Uterus (tissue), 4 donors: ENCODE measurements around the gene NSDHL. TPM values are rescaled to one million over a fixed set of nuclear protein-coding genes. Genes with fewer than 3 reads are reported as not detected.

ENCODE experiments used
- DNase-seq, 2 donors: peaks; one replicate each; pipeline ENCODE4 v3.0.0-alpha.2; 2019 to 2020
- H3K27ac ChIP-seq, 2 donors: fragments of 200-600 bp; sonication (generic); 1 replicate in 1 of 2; 2 replicates in 1 of 2; pipeline ENCODE4 v1.5.1; 2016 to 2018
- H3K27me3 ChIP-seq, 2 donors: fragments of 200-600 bp; sonication (generic); one replicate each; pipeline ENCODE4 v1.5.1; 2018 to 2019; ENCODE audit warnings: control low read depth in 1 of 2
- H3K36me3 ChIP-seq, 2 donors: fragments of 200-600 bp; sonication (generic); one replicate each; pipeline ENCODE4 v1.5.1; 2019; ENCODE audit warnings: control low read depth in 1 of 2
- H3K4me1 ChIP-seq, 2 donors: fragments of 200-600 bp; sonication (generic); one replicate each; pipeline ENCODE4 v1.5.1; 2018 to 2019; ENCODE audit warnings: control low read depth in 1 of 2
- H3K4me3 ChIP-seq, 2 donors: fragments of 200-600 bp; sonication (generic); 1 replicate in 1 of 2; 2 replicates in 1 of 2; pipeline ENCODE4 v1.5.1; 2018 to 2019; ENCODE audit warnings: mild to moderate bottlenecking in 1 of 2
- H3K9me3 ChIP-seq, 2 donors: fragments of 200-600 bp; sonication (generic); one replicate each; pipeline ENCODE4 v1.5.1; 2019; ENCODE audit warnings: control low read depth in 1 of 2
- POLR2A ChIP-seq, 2 donors: fragments of 450-650 bp; IDR thresholded peaks; one replicate each; pipeline ENCODE4 v1.6.1; 2016; ENCODE audit warnings: antibody characterized with exemption in 2 of 2, mild to moderate bottlenecking in 1 of 2, moderate library complexity in 1 of 2
- intact Hi-C: fragments of 100-400 bp; cut with DNase I; formaldehyde crosslinking; loops from one replicate; pipeline ENCODE4 v1.15.1; 2023; ENCODE audit warnings: low total_unique reads
- total RNA-seq, 4 donors: library from RNA; depleted of rRNA in 3 of 4; stranded (reverse); fragments of >200 nt in 3 of 4; gene quantifications; one replicate each; pipeline versions ENCODE4 v1.1.0 to v1.2.4, GENCODE V29; 2014 to 2023
- TF ChIP-seq, protein P1 (sequence below), 4 experiments: fragments of 200-600 bp in 2 of 4; fragments of 450-650 bp in 2 of 4; sonication (generic) in 2 of 4; IDR thresholded peaks; one replicate each; pipeline ENCODE4 v1.5.1; 2016 to 2019; ENCODE audit warnings: antibody characterized with exemption in 4 of 4, mild to moderate bottlenecking in 2 of 4, moderate library complexity in 1 of 4
- donor health status: DM: yes; HTN: yes; CAD: no.

Gene NSDHL
- total RNA-seq, 4 donors from 2014 or later = 1.5 to 12.6 (median 8.6) TPM

DNA sequence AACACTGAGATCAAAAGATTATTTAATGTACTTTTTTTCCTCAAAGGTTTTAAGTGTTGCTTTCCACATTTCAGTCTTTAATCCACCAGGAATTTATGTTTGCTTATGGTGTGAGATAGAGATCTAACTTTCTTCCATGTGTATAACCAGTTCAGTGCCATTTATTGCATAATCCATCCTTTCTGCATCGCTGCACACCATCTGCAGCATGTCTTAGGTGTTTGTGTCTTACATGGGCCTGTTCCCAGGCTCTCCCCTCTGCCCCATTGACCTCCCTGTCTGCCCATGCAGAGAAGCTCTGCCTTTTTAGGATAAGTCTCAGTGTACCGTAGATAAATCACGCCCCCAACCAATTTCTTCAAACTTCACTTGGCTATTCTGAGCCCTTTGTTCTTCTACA lies 30.3 kb downstream of the NSDHL start:
- no peak for DNase-seq
- no peak for TF ChIP-seq POLR2A (IDR thresholded peaks at IDR 0.05)
- TF ChIP-seq, protein P1, sequence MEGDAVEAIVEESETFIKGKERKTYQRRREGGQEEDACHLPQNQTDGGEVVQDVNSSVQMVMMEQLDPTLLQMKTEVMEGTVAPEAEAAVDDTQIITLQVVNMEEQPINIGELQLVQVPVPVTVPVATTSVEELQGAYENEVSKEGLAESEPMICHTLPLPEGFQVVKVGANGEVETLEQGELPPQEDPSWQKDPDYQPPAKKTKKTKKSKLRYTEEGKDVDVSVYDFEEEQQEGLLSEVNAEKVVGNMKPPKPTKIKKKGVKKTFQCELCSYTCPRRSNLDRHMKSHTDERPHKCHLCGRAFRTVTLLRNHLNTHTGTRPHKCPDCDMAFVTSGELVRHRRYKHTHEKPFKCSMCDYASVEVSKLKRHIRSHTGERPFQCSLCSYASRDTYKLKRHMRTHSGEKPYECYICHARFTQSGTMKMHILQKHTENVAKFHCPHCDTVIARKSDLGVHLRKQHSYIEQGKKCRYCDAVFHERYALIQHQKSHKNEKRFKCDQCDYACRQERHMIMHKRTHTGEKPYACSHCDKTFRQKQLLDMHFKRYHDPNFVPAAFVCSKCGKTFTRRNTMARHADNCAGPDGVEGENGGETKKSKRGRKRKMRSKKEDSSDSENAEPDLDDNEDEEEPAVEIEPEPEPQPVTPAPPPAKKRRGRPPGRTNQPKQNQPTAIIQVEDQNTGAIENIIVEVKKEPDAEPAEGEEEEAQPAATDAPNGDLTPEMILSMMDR (IDR thresholded peaks at IDR 0.05) = no peak
- H3K4me3 ChIP-seq = no peak overlapping the region
- no peaks in the 10 kb centered on the region for H3K9me3 ChIP-seq
- intact Hi-C loops = no loop called here
- no peaks in the 10 kb centered on the region for H3K36me3 ChIP-seq
- no peaks in the 10 kb centered on the region for H3K27me3 ChIP-seq
- H3K4me1 ChIP-seq = no peaks in the 10 kb centered on the region
- H3K27ac ChIP-seq = no peak overlapping the region

DNA sequence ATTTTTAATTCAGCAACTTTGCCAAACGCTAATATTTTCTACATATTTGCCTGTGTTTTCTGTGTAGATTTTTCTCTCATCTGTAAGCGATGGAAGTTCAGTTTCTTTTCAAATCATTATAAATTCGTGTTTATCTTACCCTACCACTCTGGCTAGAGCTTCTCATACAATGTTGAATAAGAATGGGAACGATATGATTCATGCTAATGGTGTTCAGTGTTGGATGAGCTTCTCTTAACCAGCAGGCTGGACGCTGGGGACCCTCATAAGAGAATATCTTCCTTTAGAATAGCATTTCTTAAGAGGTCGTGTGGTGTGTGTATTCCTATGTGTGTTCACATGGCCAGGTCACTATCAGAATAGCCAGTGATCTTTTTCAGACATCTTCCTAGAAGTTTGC lies 31.0 kb downstream of the NSDHL start:
- no peak for DNase-seq
- no peaks in the 10 kb centered on the region for H3K36me3 ChIP-seq
- intact Hi-C loops = no loop called here
- no peaks in the 10 kb centered on the region for H3K27me3 ChIP-seq
- TF ChIP-seq, protein P1 (IDR thresholded peaks at IDR 0.05) = no peak
- TF ChIP-seq POLR2A (IDR thresholded peaks at IDR 0.05) = no peak
- no peak overlapping the region for H3K27ac ChIP-seq
- H3K9me3 ChIP-seq = no peaks in the 10 kb centered on the region
- H3K4me1 ChIP-seq = no peaks in the 10 kb centered on the region
- no peak overlapping the region for H3K4me3 ChIP-seq

DNA sequence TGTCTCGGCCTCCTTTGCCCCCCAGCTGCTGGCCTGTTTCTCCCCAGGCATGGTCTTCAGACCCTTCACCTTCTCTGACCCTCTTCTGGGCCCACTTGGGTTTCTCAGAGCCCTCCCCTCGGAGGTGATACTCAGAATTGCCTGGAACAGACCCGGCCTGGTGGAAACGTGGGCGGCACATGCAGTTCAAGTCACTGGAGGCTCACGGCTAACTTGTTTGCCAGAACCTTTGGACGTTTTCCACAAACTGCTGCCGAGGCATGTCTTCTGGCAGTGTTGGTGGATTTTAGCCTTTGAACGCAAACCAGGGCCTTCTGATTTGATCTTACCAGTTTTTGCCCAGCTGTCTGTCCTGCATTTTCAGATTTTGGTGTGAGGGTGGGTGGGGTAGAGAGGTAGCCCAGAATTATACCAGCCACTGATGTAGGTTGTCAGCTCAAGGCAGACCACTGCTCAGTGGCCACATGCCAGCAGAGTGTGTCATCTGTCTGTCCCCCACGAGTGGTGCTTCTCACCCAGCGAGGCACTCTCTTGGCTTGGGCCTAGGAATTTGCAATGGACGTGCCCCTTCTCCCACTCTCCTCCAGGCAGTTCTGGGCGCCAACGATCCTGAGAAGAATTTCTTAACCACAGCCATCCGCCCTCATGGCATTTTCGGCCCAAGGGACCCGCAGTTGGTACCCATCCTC lies 34.5 kb downstream of the NSDHL start:
- peak in 1 of 2 donors; percentile 31 for DNase-seq
- Histone ChIP-seq H3K27me3 (no peaks in the 10 kb centered on the region), H3K9me3 (no peaks in the 10 kb centered on the region), H3K4me3 (no peak overlapping the region), H3K36me3 (no peaks in the 10 kb centered on the region), H3K4me1 (no peaks in the 10 kb centered on the region), H3K27ac (no peak overlapping the region)
- intact Hi-C loops = no loop called here
- no peak for TF ChIP-seq POLR2A (IDR thresholded peaks at IDR 0.05)
- TF ChIP-seq, protein P1 (IDR thresholded peaks at IDR 0.05) = no peak

DNA sequence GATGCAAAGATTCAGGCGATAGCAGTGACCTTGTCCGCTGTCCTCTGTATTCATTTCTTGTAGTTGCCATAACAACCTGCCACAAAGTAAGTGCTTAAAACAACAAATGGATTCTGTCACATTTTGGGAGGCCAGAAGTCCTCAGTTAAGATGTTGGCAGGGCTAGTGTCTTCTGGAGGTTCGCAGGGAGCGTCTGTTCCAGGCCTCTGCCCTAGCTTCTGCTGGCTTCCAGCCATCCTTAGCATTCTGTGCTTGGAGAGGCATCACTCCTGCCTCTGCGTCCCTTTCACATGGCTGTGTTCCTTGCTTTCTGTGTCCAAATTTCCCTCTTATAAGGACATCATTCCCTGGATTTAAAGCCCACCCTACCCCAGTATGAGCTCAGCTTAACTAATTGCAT lies 35.5 kb downstream of the NSDHL start:
- no peak overlapping the region for H3K4me3 ChIP-seq
- DNase-seq = no peak

DNA sequence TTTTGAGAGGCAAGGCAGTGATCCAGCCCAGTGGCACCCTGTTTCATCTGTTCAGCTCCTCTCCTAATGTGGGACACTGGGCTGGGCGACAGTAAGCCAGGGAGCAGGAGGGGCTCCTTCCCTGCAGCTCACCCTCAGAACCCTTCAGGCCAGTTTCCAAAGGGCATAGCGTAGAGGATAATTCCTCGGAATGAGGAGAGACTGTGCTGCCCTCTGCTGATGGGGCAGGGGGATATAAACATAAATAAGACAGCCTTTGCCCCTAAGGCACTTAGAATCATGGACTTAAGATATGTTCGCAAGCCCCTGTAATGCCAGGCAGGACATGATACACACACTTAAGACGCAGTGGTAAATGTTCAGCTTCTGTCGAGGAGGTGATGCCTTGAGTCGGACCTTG lies 39.1 kb downstream of the NSDHL start:
- intact Hi-C loops = no loop called here
- no peak overlapping the region for H3K27ac ChIP-seq
- no peak overlapping the region for H3K4me3 ChIP-seq
- H3K36me3 ChIP-seq = no peaks in the 10 kb centered on the region
- DNase-seq = no peak
- TF ChIP-seq, protein P1 (IDR thresholded peaks at IDR 0.05) = no peak
- TF ChIP-seq POLR2A (IDR thresholded peaks at IDR 0.05) = no peak
- no peaks in the 10 kb centered on the region for H3K4me1 ChIP-seq
- H3K27me3 ChIP-seq = no peaks in the 10 kb centered on the region
- H3K9me3 ChIP-seq = no peaks in the 10 kb centered on the region

More for the DNA sequence above, 35.5 kb downstream of the NSDHL start:
- Histone ChIP-seq H3K36me3 (no peaks in the 10 kb centered on the region), H3K4me1 (no peaks in the 10 kb centered on the region), H3K27me3 (no peaks in the 10 kb centered on the region), H3K27ac (no peak overlapping the region), H3K9me3 (no peaks in the 10 kb centered on the region)
- intact Hi-C loops = no loop called here
- TF ChIP-seq, protein P1 (IDR thresholded peaks at IDR 0.05) = no peak
- TF ChIP-seq POLR2A (IDR thresholded peaks at IDR 0.05) = no peak
